Esophagus squamous epithelium (tissue), 5 donors: ENCODE data around the gene TMCC2. TPM values are rescaled to one million over a fixed set of nuclear protein-coding genes. Genes with fewer than 3 reads are reported as not detected.

Experiments used
- DNase-seq: peaks from one replicate; lab custom pipeline; 2025; lab: John Stamatoyannopoulos, UW
- H3K27ac ChIP-seq, 4 donors: fragments of 200-600 bp; sonication (generic); one replicate each; pipeline ENCODE4 v1.5.1; 2016 to 2019; ENCODE audit warnings: mild to moderate bottlenecking in 1 of 4
- H3K27me3 ChIP-seq, 4 donors: fragments of 200-600 bp; sonication (generic); 1 replicate in 3 of 4; 2 replicates in 1 of 4; pipeline versions ENCODE4 v1.5.1 to v1.6.0; 2017 to 2021; ENCODE audit warnings: antibody characterized with exemption in 1 of 4
- H3K36me3 ChIP-seq, 3 donors: fragments of 200-600 bp; sonication (generic); one replicate each; pipeline ENCODE4 v1.5.1; 2016 to 2019
- H3K4me1 ChIP-seq, 3 donors: fragments of 200-600 bp; sonication (generic); one replicate each; pipeline ENCODE4 v1.5.1; 2017 to 2019
- H3K4me3 ChIP-seq, 4 donors: fragments of 200-600 bp; sonication (generic); 1 replicate in 3 of 4; 2 replicates in 1 of 4; pipeline ENCODE4 v1.5.1; 2016 to 2019; ENCODE audit warnings: mild to moderate bottlenecking in 2 of 4, moderate library complexity in 1 of 4
- H3K9me3 ChIP-seq, 3 donors: fragments of 200-600 bp; sonication (generic); one replicate each; pipeline ENCODE4 v1.5.1; 2016 to 2019
- CTCF ChIP-seq, 6 experiments: fragments of 450-650 bp in 4 of 6; fragments of 200-600 bp in 2 of 6; sonication (generic) in 2 of 6; IDR thresholded peaks; one replicate each; pipeline ENCODE4 v1.5.1; 2016 to 2019; ENCODE audit warnings: antibody characterized with exemption in 6 of 6, mild to moderate bottlenecking in 4 of 6, moderate library complexity in 4 of 6
- POLR2A ChIP-seq, 4 donors: fragments of 450-650 bp; IDR thresholded peaks; one replicate each; pipeline ENCODE4 v1.6.1; 2017; ENCODE audit warnings: antibody characterized with exemption in 4 of 4, mild to moderate bottlenecking in 4 of 4, moderate library complexity in 3 of 4
- WGBS, 2 donors: methylation state at CpG; one replicate each; pipeline ENCODE4 v1.1.5; 2018; 5-methylcytosine and 5-hydroxymethylcytosine counted together
- intact Hi-C: fragments of 100-400 bp; cut with DNase I; formaldehyde crosslinking; loops from one replicate; pipeline ENCODE4 v1.15.0; 2022
- total RNA-seq, 4 donors: library from RNA; depleted of rRNA; stranded (reverse); fragments of >200 nt; gene quantifications; one replicate each; pipeline ENCODE4 v1.1.0, GENCODE V29; 2016
- donor health status: DM: yes; HTN: yes; CAD: no.

TMCC2 gene
- total RNA-seq, 4 donors from 2014 or later: 0.76 to 1.9 (median 0.91) TPM

GRCh38 chr1:205301205-205301821 is 73.6 kb downstream of the TMCC2 start:
- Histone ChIP-seq H3K9me3 (no peaks in the 10 kb centered on the region), H3K4me3 (no peak overlapping the region), H3K4me1 (peaks cover 5 to 20% (median 11%) of the 10 kb centered on the region in 3 donors), H3K36me3 (peaks cover 26 to 52% (median 27%) of the 10 kb centered on the region in 3 donors), H3K27me3 (no peaks in the 10 kb centered on the region), H3K27ac (peak overlapping the region in 2 of 4 donors; percentile 6 to 22)
- no peak for DNase-seq
- intact Hi-C loops: no loop called here
- WGBS, 2 donors: 20 to 80% methylated on average over 2 to 3 of the region's 14 CpGs
- no peak for TF ChIP-seq CTCF (IDR thresholded peaks at IDR 0.05)
- no peak for TF ChIP-seq POLR2A (IDR thresholded peaks at IDR 0.05)

- no peak overlapping the region for H3K4me3 ChIP-seq
- no peak for DNase-seq
- 70 to 75% methylated on average over 5 of the region's 6 CpGs for WGBS, 2 donors
- no peaks in the 10 kb centered on the region for H3K9me3 ChIP-seq
- peaks cover 29 to 59% (median 33%) of the 10 kb centered on the region in 3 donors for H3K36me3 ChIP-seq
- TF ChIP-seq POLR2A (IDR thresholded peaks at IDR 0.05) (no peak), CTCF (IDR thresholded peaks at IDR 0.05) (no peak)
- no peaks in the 10 kb centered on the region for H3K27me3 ChIP-seq
- H3K27ac ChIP-seq: peak overlapping the region in 1 of 4 donors; percentile 22
- intact Hi-C loops: no loop called here
- H3K4me1 ChIP-seq: peaks cover 5 to 18% (median 11%) of the 10 kb centered on the region in 3 donors
Measured at GRCh38 chr1:205301842-205302588, 74.3 kb downstream of the TMCC2 start.

- H3K36me3 ChIP-seq: peaks cover 40 to 72% (median 43%) of the 10 kb centered on the region in 3 donors
- intact Hi-C loops: no loop called here
- no peak for DNase-seq
- no peaks in the 10 kb centered on the region for H3K27me3 ChIP-seq
- WGBS, 2 donors: 93 to 95% methylated on average over 3 to 4 of the region's 20 CpGs
- H3K9me3 ChIP-seq: no peaks in the 10 kb centered on the region
- H3K4me1 ChIP-seq: peaks cover 5 to 22% (median 11%) of the 10 kb centered on the region in 3 donors
- no peak overlapping the region for H3K4me3 ChIP-seq
- no peak for TF ChIP-seq POLR2A (IDR thresholded peaks at IDR 0.05)
- TF ChIP-seq CTCF (IDR thresholded peaks at IDR 0.05): no peak
- no peak overlapping the region for H3K27ac ChIP-seq
Measured at GRCh38 chr1:205303247-205303888, 75.6 kb downstream of the TMCC2 start.

- Histone ChIP-seq H3K4me1 (peaks cover 5 to 23% (median 11%) of the 10 kb centered on the region in 3 donors), H3K36me3 (peaks cover 42 to 80% (median 43%) of the 10 kb centered on the region in 3 donors), H3K9me3 (no peaks in the 10 kb centered on the region), H3K27me3 (no peaks in the 10 kb centered on the region), H3K27ac (no peak overlapping the region), H3K4me3 (no peak overlapping the region)
- no peak for DNase-seq
- TF ChIP-seq CTCF (IDR thresholded peaks at IDR 0.05): no peak
- no peak for TF ChIP-seq POLR2A (IDR thresholded peaks at IDR 0.05)
- WGBS, 2 donors: 93 to 98% methylated on average over 7 to 10 of the region's 19 CpGs
- intact Hi-C loops: no loop called here
Measured at GRCh38 chr1:205304046-205304694, 76.4 kb downstream of the TMCC2 start.
